OCI-LY1 (cell line): ENCODE measurements around the gene GALNT4.

ENCODE experiments used
- H2AFZ ChIP-seq: fragments of 200-600 bp; sonication (generic), shearing (Covaris generic); 2 replicates; pipeline ENCODE4 v1.6.0; 2014; ENCODE audit warnings: antibody characterized with exemption, mild to moderate bottlenecking, low read length
- H3F3A ChIP-seq: fragments of 200-600 bp; sonication (generic), shearing (Covaris generic); 2 replicates; pipeline ENCODE4 v1.6.0; 2014; ENCODE audit warnings: mild to moderate bottlenecking, antibody characterized with exemption, low read length, moderate library complexity; ENCODE audit not compliant: insufficient read depth
- H3K27ac ChIP-seq: fragments of 200-600 bp; sonication (generic); 2 replicates; pipeline ENCODE4 v1.5.1; 2014; ENCODE audit warnings: low read length, mixed run types, mild to moderate bottlenecking, low read depth; ENCODE audit not compliant: poor library complexity, severe bottlenecking
- H3K27me3 ChIP-seq: fragments of 200-600 bp; sonication (generic); 2 replicates; pipeline ENCODE4 v1.6.0; 2014; ENCODE audit warnings: antibody characterized with exemption, mild to moderate bottlenecking, low read length, moderate library complexity; ENCODE audit not compliant: insufficient read depth
- H3K36me3 ChIP-seq: fragments of 200-600 bp; sonication (generic); 2 replicates; pipeline ENCODE4 v1.6.1; 2014; ENCODE audit warnings: mild to moderate bottlenecking, antibody characterized with exemption, low read length, moderate library complexity, mixed read lengths; ENCODE audit not compliant: insufficient read depth
- H3K4me1 ChIP-seq: fragments of 200-600 bp; sonication (generic); 2 replicates; pipeline ENCODE4 v1.5.1; 2014; ENCODE audit warnings: mild to moderate bottlenecking, low read length, moderate library complexity; ENCODE audit not compliant: insufficient read depth, severe bottlenecking
- H3K4me2 ChIP-seq: fragments of 200-600 bp; sonication (generic), shearing (Covaris generic); 2 replicates; pipeline ENCODE4 v1.6.1; 2014; ENCODE audit warnings: low read length
- H3K4me3 ChIP-seq: fragments of 200-600 bp; sonication (generic); 2 replicates; pipeline ENCODE4 v1.5.1; 2014; ENCODE audit warnings: low read length, low read depth, mild to moderate bottlenecking, mixed read lengths; ENCODE audit not compliant: poor library complexity, severe bottlenecking
- H3K79me2 ChIP-seq: fragments of 200-600 bp; shearing (Covaris generic); 2 replicates; pipeline ENCODE4 v1.6.1; 2016; ENCODE audit warnings: mixed run types, low read length, mixed read lengths; ENCODE audit not compliant: insufficient read depth
- H3K9ac ChIP-seq: fragments of 200-600 bp; sonication (generic), shearing (Covaris generic); 2 replicates; pipeline ENCODE4 v1.6.1; 2014; ENCODE audit warnings: mild to moderate bottlenecking, low read length, mixed read lengths
- H3K9me2 ChIP-seq: fragments of 200-600 bp; sonication (generic), shearing (Covaris generic); 2 replicates; pipeline ENCODE4 v1.6.1; 2014; ENCODE audit warnings: low read depth, mild to moderate bottlenecking, low read length, mixed read lengths
- H3K9me3 ChIP-seq: fragments of 200-600 bp; shearing (Covaris generic); 2 replicates; pipeline ENCODE4 v1.6.1; 2014; ENCODE audit warnings: low read length, mixed read lengths
- H4K20me1 ChIP-seq: fragments of 200-600 bp; sonication (generic), shearing (Covaris generic); 2 replicates; pipeline ENCODE4 v1.6.0; 2016; ENCODE audit warnings: mild to moderate bottlenecking, low read length; ENCODE audit not compliant: insufficient read depth
- CTCF ChIP-seq: fragments of 200-600 bp; sonication (generic), shearing (Covaris generic); IDR thresholded peaks from 2 replicates; pipeline ENCODE4 v1.5.1; 2017; ENCODE audit warnings: mild to moderate bottlenecking, antibody characterized with exemption, low read length, moderate library complexity, mixed read lengths
- EZH2 ChIP-seq: fragments of 200-600 bp; sonication (generic), shearing (Covaris generic); IDR thresholded peaks from 2 replicates; pipeline ENCODE4 v1.8.0; 2017; ENCODE audit warnings: borderline replicate concordance, mixed run types, mild to moderate bottlenecking, antibody characterized with exemption, low read length, moderate library complexity, mixed read lengths

The GALNT4 gene

GRCh38 chr12:89476904-89477595, 47.5 kb downstream of the GALNT4 start:
- Histone ChIP-seq H3F3A (no peaks in the 10 kb centered on the region), H4K20me1 (no peaks in the 10 kb centered on the region), H3K27me3 (no peaks in the 10 kb centered on the region), H3K4me3 (no peak overlapping the region), H3K4me2 (no peak overlapping the region), H3K9me3 (no peaks in the 10 kb centered on the region), H3K9me2 (no peaks in the 10 kb centered on the region), H3K9ac (no peak overlapping the region), H3K4me1 (no peaks in the 10 kb centered on the region), H3K27ac (no peak overlapping the region), H3K79me2 (no peaks in the 10 kb centered on the region), H3K36me3 (no peaks in the 10 kb centered on the region), H2AFZ (no peak overlapping the region)
- TF ChIP-seq CTCF (no peak), EZH2 (no peak)

- no peaks in the 10 kb centered on the region for H4K20me1 ChIP-seq
- TF ChIP-seq EZH2, result no peak
- TF ChIP-seq CTCF, result no peak
- H3K9me2 ChIP-seq, result no peaks in the 10 kb centered on the region
- no peaks in the 10 kb centered on the region for H3K4me1 ChIP-seq
- H3F3A ChIP-seq, result no peaks in the 10 kb centered on the region
- no peaks in the 10 kb centered on the region for H3K27me3 ChIP-seq
- no peak overlapping the region for H3K4me3 ChIP-seq
- H2AFZ ChIP-seq, result no peak overlapping the region
- no peak overlapping the region for H3K27ac ChIP-seq
- H3K9ac ChIP-seq, result no peak overlapping the region
- H3K4me2 ChIP-seq, result no peak overlapping the region
- H3K9me3 ChIP-seq, result no peaks in the 10 kb centered on the region
- no peaks in the 10 kb centered on the region for H3K36me3 ChIP-seq
- H3K79me2 ChIP-seq, result no peaks in the 10 kb centered on the region
Measured at GRCh38 chr12:89476232-89476631, 48.4 kb downstream of the GALNT4 start.

GRCh38 chr12:89475203-89475990, 49.2 kb downstream of the GALNT4 start:
- Histone ChIP-seq H3K9me3 (no peaks in the 10 kb centered on the region), H3K4me3 (no peak overlapping the region), H3K9ac (no peak overlapping the region), H3K36me3 (no peaks in the 10 kb centered on the region), H3K27ac (no peak overlapping the region), H3K27me3 (no peaks in the 10 kb centered on the region), H3F3A (no peaks in the 10 kb centered on the region), H3K9me2 (no peaks in the 10 kb centered on the region), H2AFZ (no peak overlapping the region), H3K79me2 (no peaks in the 10 kb centered on the region), H3K4me1 (no peaks in the 10 kb centered on the region), H4K20me1 (no peaks in the 10 kb centered on the region), H3K4me2 (no peak overlapping the region)
- TF ChIP-seq CTCF, result no peak
- TF ChIP-seq EZH2, result no peak
